ENCODE results near the gene EMP1. TPM values are rescaled to one million over a fixed set of nuclear protein-coding genes. Genes with fewer than 3 reads are reported as not detected.
"Not testable (repeated sequence)": the region's sequence is repeated elsewhere in the genome, so short reads cannot be mapped to it uniquely, and the experiment has no call there.

The EMP1 gene
- total RNA-seq, 1 donor from 2014 or later: 125 TPM

DNA sequence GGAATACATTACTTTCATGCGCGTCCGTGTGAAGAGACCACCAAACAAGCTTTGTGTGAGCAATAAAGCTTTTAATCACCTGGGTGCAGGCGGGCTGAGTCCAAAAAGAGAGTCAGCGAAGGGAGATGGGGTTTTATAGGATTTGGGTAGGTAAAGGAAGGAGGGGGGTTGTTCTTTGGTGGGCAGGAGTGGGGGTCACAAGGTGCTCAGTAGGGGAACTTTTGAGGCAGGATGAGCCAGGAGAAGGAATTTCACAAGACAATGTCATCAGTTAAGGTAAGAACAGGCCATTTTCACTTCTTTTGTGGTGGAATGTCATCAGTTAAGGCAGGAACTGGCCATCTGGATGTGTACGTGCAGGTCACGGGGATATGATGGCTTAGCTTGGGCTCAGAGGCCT, 63.1 kb downstream of the EMP1 start:
- DNase-seq: not testable (repeated sequence)

DNA sequence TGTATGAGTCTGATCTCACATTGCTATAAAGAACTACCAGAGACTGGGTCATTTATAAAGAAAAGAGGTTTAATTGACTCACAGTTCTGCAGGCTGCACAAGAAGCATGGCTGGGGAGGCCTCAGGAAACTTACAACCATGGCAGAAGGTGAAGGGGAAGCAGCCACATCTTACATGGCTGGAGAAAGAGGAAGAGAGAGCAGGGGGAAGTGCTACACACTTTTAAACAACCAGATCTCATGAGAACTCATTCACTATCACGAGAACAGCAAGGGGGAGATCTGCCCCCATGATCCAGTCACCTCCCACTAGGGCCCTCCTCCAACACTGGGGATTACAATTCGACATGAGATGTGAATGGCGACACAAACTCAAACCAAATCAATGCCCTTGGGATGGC, 71.3 kb downstream of the EMP1 start:
- DNase-seq: not testable (repeated sequence)

DNA sequence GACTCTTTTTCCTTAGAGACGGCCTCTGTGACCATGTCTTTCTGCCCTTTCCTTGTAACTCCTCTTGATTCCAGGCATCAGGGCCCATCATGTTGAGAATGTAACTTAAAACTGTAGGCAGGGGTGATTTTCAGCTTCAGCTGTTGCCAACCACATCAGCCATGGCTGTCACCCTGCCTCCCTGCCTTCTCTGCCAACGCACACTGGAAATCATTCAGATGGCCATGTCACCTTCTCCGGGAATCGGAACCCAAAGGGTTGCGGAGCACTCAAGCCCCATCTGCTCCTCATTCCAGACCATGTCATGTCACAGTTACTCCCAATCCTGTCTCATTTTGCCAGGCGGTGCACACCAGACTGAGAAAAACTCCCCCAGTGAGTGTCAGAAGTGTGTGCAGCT, 72.1 kb downstream of the EMP1 start:
- DNase-seq: no peak

Other genes with a start within 250 kb of the EMP1 start
- gene GPRC5D, start 244.6 kb upstream of the EMP1 start, total RNA-seq: 10.1 TPM
- 24.2 TPM for gene HEBP1, start 196.5 kb upstream of the EMP1 start, total RNA-seq
- 9.0 TPM for gene FAM234B, start 152.3 kb upstream of the EMP1 start, total RNA-seq
- gene GSG1, start 93.1 kb upstream of the EMP1 start, total RNA-seq: 0.89 TPM